H9 (cell line): ENCODE data around the gene CACNG6. TPM values are rescaled to one million over a fixed set of nuclear protein-coding genes. Genes with fewer than 3 reads are reported as not detected.

Source experiments
- DNase-seq: peaks from one replicate; pipeline ENCODE4 v3.0.0-alpha.2; 2017
- H2AFZ ChIP-seq: one replicate; pipeline ENCODE4 v1.6.1; 2013; ENCODE audit warnings: mild to moderate bottlenecking, low read length, control low read depth, moderate library complexity
- H2AK5ac ChIP-seq: 2 replicates; pipeline ENCODE4 v1.6.1; 2013; ENCODE audit warnings: low read length, control low read depth, mixed read lengths; ENCODE audit not compliant: insufficient read length
- H2BK120ac ChIP-seq: one replicate; pipeline ENCODE4 v1.6.1; 2013; ENCODE audit warnings: low read depth, mild to moderate bottlenecking, low read length, control low read depth, inconsistent platforms; ENCODE audit not compliant: poor library complexity, severe bottlenecking
- H2BK12ac ChIP-seq: 2 replicates; pipeline ENCODE4 v1.6.1; 2013; ENCODE audit warnings: low read length, control low read depth, mixed read lengths, low read depth; ENCODE audit not compliant: insufficient read length
- H2BK15ac ChIP-seq: 2 replicates; pipeline ENCODE4 v1.6.1; 2013; ENCODE audit warnings: low read depth, low read length, control low read depth
- H2BK20ac ChIP-seq: one replicate; pipeline ENCODE4 v1.6.1; 2013; ENCODE audit warnings: low read depth, mild to moderate bottlenecking, low read length, control low read depth, inconsistent platforms; ENCODE audit not compliant: poor library complexity, severe bottlenecking
- H2BK5ac ChIP-seq: 2 replicates; pipeline ENCODE4 v1.6.1; 2013; ENCODE audit warnings: low read length, control low read depth, mixed read lengths; ENCODE audit not compliant: insufficient read length
- H3K14ac ChIP-seq: 2 replicates; pipeline ENCODE4 v1.6.1; 2013; ENCODE audit warnings: low read length, control low read depth; ENCODE audit not compliant: insufficient read depth
- H3K18ac ChIP-seq: 2 replicates; pipeline ENCODE4 v1.6.1; 2013; ENCODE audit warnings: low read depth, mild to moderate bottlenecking, mixed read lengths, low read length, control low read depth; ENCODE audit not compliant: insufficient read length
- H3K23ac ChIP-seq: 2 replicates; pipeline ENCODE4 v1.6.1; 2013; ENCODE audit warnings: low read length, control low read depth, mixed read lengths, low read depth; ENCODE audit not compliant: insufficient read length
- H3K23me2 ChIP-seq: 2 replicates; pipeline ENCODE4 v1.6.1; 2013; ENCODE audit warnings: low read depth, mild to moderate bottlenecking, mixed read lengths, low read length, control low read depth; ENCODE audit not compliant: insufficient read length, poor library complexity, severe bottlenecking
- H3K27ac ChIP-seq: 2 replicates; pipeline ENCODE4 v1.5.1; 2013; ENCODE audit warnings: low read length, control low read depth, mixed read lengths, low read depth; ENCODE audit not compliant: insufficient read length
- H3K27me3 ChIP-seq: 2 replicates; pipeline ENCODE4 v1.6.1; 2013; ENCODE audit warnings: low read length, control low read depth, inconsistent platforms; ENCODE audit not compliant: insufficient read depth
- H3K4ac ChIP-seq: 2 replicates; pipeline ENCODE4 v1.6.1; 2013; ENCODE audit warnings: low read depth, mild to moderate bottlenecking, control low read depth, inconsistent platforms, low read length, moderate library complexity
- H3K4me1 ChIP-seq: 2 replicates; pipeline ENCODE4 v1.6.1; 2013; ENCODE audit warnings: low read length, control low read depth, inconsistent platforms; ENCODE audit not compliant: insufficient read depth
- H3K4me2 ChIP-seq: 2 replicates; pipeline ENCODE4 v1.6.1; 2013; ENCODE audit warnings: low read length, control low read depth, mixed read lengths; ENCODE audit not compliant: insufficient read length, insufficient read depth
- H3K56ac ChIP-seq: 2 replicates; pipeline ENCODE4 v1.6.1; 2013; ENCODE audit warnings: low read depth, mild to moderate bottlenecking, mixed read lengths, low read length, control low read depth; ENCODE audit not compliant: insufficient read length
- H3K79me1 ChIP-seq: 2 replicates; pipeline ENCODE4 v1.6.1; 2013; ENCODE audit warnings: low read depth, mild to moderate bottlenecking, moderate library complexity, low read length, control low read depth, inconsistent platforms; ENCODE audit not compliant: insufficient read depth, poor library complexity, severe bottlenecking
- H3K79me2 ChIP-seq: 2 replicates; pipeline ENCODE4 v1.6.1; 2013; ENCODE audit warnings: low read length, control low read depth, inconsistent platforms; ENCODE audit not compliant: insufficient read depth
- H3K9ac ChIP-seq: 2 replicates; pipeline ENCODE4 v1.6.1; 2013; ENCODE audit warnings: low read length, control low read depth, mixed read lengths; ENCODE audit not compliant: insufficient read length; ENCODE audit errors: extremely low read depth
- H3K9me3 ChIP-seq: one replicate; pipeline ENCODE4 v1.6.1; 2013; ENCODE audit warnings: low read depth, low read length, inconsistent platforms; ENCODE audit not compliant: control insufficient read depth
- H3T11ph ChIP-seq: one replicate; pipeline ENCODE4 v1.6.1; 2013; ENCODE audit warnings: mild to moderate bottlenecking, low read length, control low read depth, inconsistent platforms
- H4K20me1 ChIP-seq: one replicate; pipeline ENCODE4 v1.6.1; 2013; ENCODE audit not compliant: control insufficient read depth, insufficient read length, insufficient read depth
- H4K5ac ChIP-seq: 2 replicates; pipeline ENCODE4 v1.6.1; 2013; ENCODE audit warnings: low read depth, mild to moderate bottlenecking, mixed read lengths, low read length, control low read depth; ENCODE audit not compliant: insufficient read length
- H4K8ac ChIP-seq: replicated peaks from 2 replicates; pipeline ENCODE4 v1.6.1; 2013; ENCODE audit warnings: low read length, control low read depth, mixed read lengths, low read depth; ENCODE audit not compliant: insufficient read length
- H4K91ac ChIP-seq: 2 replicates; pipeline ENCODE4 v1.6.1; 2013; ENCODE audit warnings: low read depth, mild to moderate bottlenecking, moderate library complexity, mixed read lengths, low read length, control low read depth; ENCODE audit not compliant: insufficient read length
- H3K27ac Mint-ChIP-seq, 3 experiments: 2 replicates in 2 of 3; 3 replicates in 1 of 3; pipeline ENCODE4 v1.8.0; 2020 to 2021; ENCODE audit warnings: mixed read lengths in 3 of 3, mild to moderate bottlenecking in 1 of 3, moderate library complexity in 1 of 3
- H3K27me3 Mint-ChIP-seq: 2 replicates; pipeline ENCODE4 v1.8.0; 2021; ENCODE audit warnings: low read depth, mild to moderate bottlenecking, moderate library complexity, mixed read lengths
- H3K36me3 Mint-ChIP-seq, 3 experiments: 2 replicates in 2 of 3; 3 replicates in 1 of 3; pipeline ENCODE4 v1.8.0; 2020 to 2021; ENCODE audit warnings: low read depth in 3 of 3, mixed read lengths in 3 of 3; ENCODE audit not compliant: insufficient read depth in 1 of 3
- H3K4me1 Mint-ChIP-seq, 2 experiments: 2 replicates each; pipeline ENCODE4 v1.8.0; 2020; ENCODE audit warnings: mixed read lengths in 2 of 2
- H3K4me3 Mint-ChIP-seq, 2 experiments: 2 replicates in 1 of 2; 3 replicates in 1 of 2; pipeline ENCODE4 v1.8.0; 2020 to 2021; ENCODE audit warnings: mild to moderate bottlenecking in 2 of 2, mixed read lengths in 2 of 2, moderate library complexity in 1 of 2
- H3K9me3 Mint-ChIP-seq, 2 experiments: 2 replicates in 1 of 2; 3 replicates in 1 of 2; pipeline ENCODE4 v1.8.0; 2020; ENCODE audit warnings: mild to moderate bottlenecking in 2 of 2, mixed read lengths in 2 of 2, moderate library complexity in 1 of 2
- CTCF ChIP-seq: fragments of 200-600 bp; sonication (generic); conservative IDR thresholded peaks from 3 replicates; pipeline ENCODE4 v1.8.0; 2021; ENCODE audit warnings: antibody characterized with exemption, mild to moderate bottlenecking
- WGBS: extraction: QIAGEN DNeasy Blood & Tissue Kit; methylation state at CpG from one replicate; pipeline ENCODE4 v1.1.7; 2013; ENCODE audit warnings: missing lambda C conversion rate, low lambda C conversion rate, mixed read lengths; ENCODE audit not compliant: insufficient read length; ENCODE audit errors: extremely low coverage; 5-methylcytosine and 5-hydroxymethylcytosine counted together
- total RNA-seq: library from RNA; stranded (reverse); gene quantifications from 2 replicates; pipeline ENCODE4 v1.2.1, GENCODE V29; 2021

Gene CACNG6
- total RNA-seq, 1 experiment from 2014 or later: 1.6 TPM

- peak overlapping the region; percentile 99 for H3K4me2 ChIP-seq
- H2BK20ac ChIP-seq: no peak overlapping the region
- Mint-ChIP-seq H3K27me3 (peaks cover 62% of the 10 kb centered on the region), H3K4me3 (peak overlapping the region; percentile 64 to 94), H3K9me3 (no peaks in the 10 kb centered on the region), H3K4me1 (peaks cover 50 to 65% of the 10 kb centered on the region in 2 experiments), H3K27ac (peak overlapping the region in 2 of 3 experiments; percentile 95 to 99; a peak in 5 of 7 replicates), H3K36me3 (peaks cover 4 to 10% (median 6%) of the 10 kb centered on the region in 3 experiments; a peak in 6 of 7 replicates)
- peak overlapping the region; percentile 57 for H3K18ac ChIP-seq
- TF ChIP-seq CTCF: no peak
- H2BK5ac ChIP-seq: no peak overlapping the region
- H3K79me1 ChIP-seq: no peaks in the 10 kb centered on the region
- no peak overlapping the region for H2AK5ac ChIP-seq
- H3K79me2 ChIP-seq: no peaks in the 10 kb centered on the region
- H2BK15ac ChIP-seq: no peak overlapping the region
- no peak overlapping the region for H4K5ac ChIP-seq
- no peak overlapping the region for H3K56ac ChIP-seq
- H4K91ac ChIP-seq: no peak overlapping the region
- no peak overlapping the region for H2BK120ac ChIP-seq
- H3K9me3 ChIP-seq: no peaks in the 10 kb centered on the region
- H3K9ac ChIP-seq: no peak overlapping the region
- H3K27me3 ChIP-seq: no peaks in the 10 kb centered on the region; the same call in 1 of the 2 replicates
- DNase-seq: peak; percentile 65
- H3K23me2 ChIP-seq: peaks cover 44% of the 10 kb centered on the region
- no peak overlapping the region for H2AFZ ChIP-seq
- no peak overlapping the region for H3K27ac ChIP-seq
- H2BK12ac ChIP-seq: no peak overlapping the region
- no CpG with 5 or more reads among the region's 22 CpGs for WGBS
- no peak overlapping the region for H3K23ac ChIP-seq
- H4K8ac ChIP-seq: no peak overlapping the region
- no peak overlapping the region for H3T11ph ChIP-seq
- H3K4ac ChIP-seq: no peak overlapping the region
- H3K4me1 ChIP-seq: peaks cover 5% of the 10 kb centered on the region
- no peak overlapping the region for H3K14ac ChIP-seq
- H4K20me1 ChIP-seq: no peaks in the 10 kb centered on the region
These were observed 32.3 kb upstream of the CACNG6 start for GRCh38 chr19:53958823-53959757.
